C4-2B (cell line): ENCODE results near the gene RDH8.
"Not testable (repeated sequence)": the region's sequence is repeated elsewhere in the genome, so short reads cannot be mapped to it uniquely, and the experiment has no call there.

Source experiments
- H3K27ac ChIP-seq: fragments of 450-650 bp; 2 replicates; pipeline ENCODE4 v1.5.1; 2017
- CTCF ChIP-seq: fragments of 450-650 bp; conservative IDR thresholded peaks from 2 replicates; pipeline ENCODE4 v1.5.1; 2017; ENCODE audit warnings: mild to moderate bottlenecking
- ZFX ChIP-seq: fragments of 450-650 bp; IDR thresholded peaks from 2 replicates; pipeline ENCODE4 v1.6.1; 2017

The RDH8 gene

DNA sequence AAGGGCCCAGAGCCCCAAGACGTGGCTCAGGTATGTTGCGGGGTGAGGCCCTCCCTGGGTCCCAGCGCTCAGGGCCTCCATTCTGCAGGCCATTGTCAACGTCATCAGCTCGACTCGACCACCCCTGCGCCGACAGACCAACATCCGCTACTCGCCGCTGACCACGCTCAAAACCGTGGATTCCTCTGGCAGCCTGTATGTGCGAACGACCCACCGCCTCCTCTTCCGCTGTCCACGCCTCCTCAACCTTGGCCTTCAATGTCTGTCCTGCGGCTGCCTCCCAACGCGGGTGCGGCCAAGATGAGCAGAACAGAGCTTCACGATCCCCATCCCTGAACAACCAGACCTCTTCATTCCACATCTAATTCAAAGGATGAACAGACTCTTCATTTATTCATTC is 8.2 kb downstream of the RDH8 start:
- TF ChIP-seq CTCF: no peak
- TF ChIP-seq ZFX: no peak
- H3K27ac ChIP-seq: no peak overlapping the region

- TF ChIP-seq ZFX (no peak), CTCF (no peak)
- H3K27ac ChIP-seq: no peak overlapping the region
These were observed 8.6 kb downstream of the RDH8 start for GRCh38 chr19:10021863-10022262.

DNA sequence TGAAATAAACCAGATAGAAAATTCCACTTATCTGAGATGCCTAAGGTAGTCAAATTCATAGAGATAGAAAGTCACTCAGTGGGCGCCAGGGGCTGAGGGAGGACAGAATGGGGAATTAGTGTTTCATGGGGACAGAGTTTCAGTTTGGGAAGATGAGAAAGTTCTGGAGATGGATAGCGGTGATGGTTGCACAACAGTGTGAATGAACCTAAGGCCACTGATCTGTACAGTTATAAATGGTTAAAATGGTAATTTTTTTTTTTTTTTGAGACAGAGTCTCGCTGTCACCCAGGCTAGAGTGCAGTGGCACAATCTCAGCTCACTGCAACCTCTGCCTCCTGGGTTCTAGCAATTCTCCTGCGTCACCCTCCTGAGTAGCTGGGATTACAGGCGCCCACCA is 9.8 kb downstream of the RDH8 start:
- not testable (repeated sequence) for H3K27ac ChIP-seq

- no peak overlapping the region for H3K27ac ChIP-seq
- no peak for TF ChIP-seq CTCF
- no peak for TF ChIP-seq ZFX
These were observed 13.5 kb downstream of the RDH8 start for GRCh38 chr19:10026744-10027143.

GRCh38 chr19:10027158-10027997 is 14.1 kb downstream of the RDH8 start:
- TF ChIP-seq ZFX: no peak
- peak; percentile 99 for TF ChIP-seq CTCF
- no peak overlapping the region for H3K27ac ChIP-seq

GRCh38 chr19:10033614-10034013 is 20.3 kb downstream of the RDH8 start:
- TF ChIP-seq CTCF: no peak
- TF ChIP-seq ZFX: no peak
- no peak overlapping the region for H3K27ac ChIP-seq

- H3K27ac ChIP-seq: no peak overlapping the region
- TF ChIP-seq CTCF (no peak), ZFX (no peak)
These were observed 23.4 kb downstream of the RDH8 start for GRCh38 chr19:10036601-10037071.

GRCh38 chr19:10037367-10037766 is 24.1 kb downstream of the RDH8 start:
- no peak overlapping the region for H3K27ac ChIP-seq
- TF ChIP-seq CTCF: no peak
- TF ChIP-seq ZFX: no peak
